Measurements from ENCODE around the gene VPS35L. TPM values are rescaled to one million over a fixed set of nuclear protein-coding genes. Genes with fewer than 3 reads are reported as not detected.

Gene VPS35L
- polyA plus RNA-seq, 5 donors, result 50.5 to 56.9 (median 55.9) TPM

GRCh38 chr16:19691161-19691711 is 135.7 kb downstream of the VPS35L start:
- DNase-seq, result no peak

- DNase-seq, result no peak
Measured at GRCh38 chr16:19694989-19695388, 139.5 kb downstream of the VPS35L start.

GRCh38 chr16:19696328-19696727 is 140.8 kb downstream of the VPS35L start:
- DNase-seq, result peak; percentile 47 to 60

- no peak for DNase-seq
Measured at GRCh38 chr16:19696961-19697360, 141.5 kb downstream of the VPS35L start.

GRCh38 chr16:19697756-19698318 is 142.3 kb downstream of the VPS35L start:
- DNase-seq, result no peak

- no peak for DNase-seq
Measured at GRCh38 chr16:19698480-19699465, 143.3 kb downstream of the VPS35L start.

GRCh38 chr16:19699472-19699871 is 144.0 kb downstream of the VPS35L start:
- no peak for DNase-seq

GRCh38 chr16:19700319-19700781 is 144.8 kb downstream of the VPS35L start:
- no peak for DNase-seq

- DNase-seq, result no peak
Measured at GRCh38 chr16:19701091-19701490, 145.6 kb downstream of the VPS35L start.

- DNase-seq, result no peak
Measured at GRCh38 chr16:19703172-19703889, 147.8 kb downstream of the VPS35L start.

- DNase-seq, result no peak
Measured at GRCh38 chr16:19704321-19705145, 149.0 kb downstream of the VPS35L start.

GRCh38 chr16:19705146-19705501 is 149.6 kb downstream of the VPS35L start:
- no peak for DNase-seq

GRCh38 chr16:19705843-19706242 is 150.3 kb downstream of the VPS35L start:
- DNase-seq, result no peak

- DNase-seq, result no peak
Measured at GRCh38 chr16:19706846-19707245, 151.3 kb downstream of the VPS35L start.

GRCh38 chr16:19707569-19708295 is 152.2 kb downstream of the VPS35L start:
- no peak for DNase-seq

GRCh38 chr16:19708296-19709205 is 153.0 kb downstream of the VPS35L start:
- DNase-seq, result no peak

- no peak for DNase-seq
Measured at GRCh38 chr16:19709381-19710136, 154.1 kb downstream of the VPS35L start.

- no peak for DNase-seq
Measured at GRCh38 chr16:19710191-19710908, 154.8 kb downstream of the VPS35L start.

All from right lung (tissue), 5 donors.